COR-L47 (cell line): ENCODE results near the gene B4GALT6.

Source experiments
- DNase-seq: peaks from one replicate; lab custom pipeline; 2025; lab: John Stamatoyannopoulos, UW

B4GALT6 gene

GRCh38 chr18:31595121-31595771 is 89.1 kb downstream of the B4GALT6 start:
- no peak for DNase-seq

- DNase-seq = no peak
Observed at GRCh38 chr18:31592506-31593157, 91.7 kb downstream of the B4GALT6 start.

GRCh38 chr18:31591628-31592027 is 92.8 kb downstream of the B4GALT6 start, which contains the start of gene TTR:
TTR (plus strand) TSS chr18:31591877; CDS start chr18:31591903, 26 bp downstream.
- DNase-seq = no peak

GRCh38 chr18:31591113-31591512 is 93.3 kb downstream of the B4GALT6 start:
- no peak for DNase-seq

- no peak for DNase-seq
Observed at GRCh38 chr18:31590570-31590969, 93.8 kb downstream of the B4GALT6 start.

GRCh38 chr18:31587529-31587928 is 96.9 kb downstream of the B4GALT6 start:
- DNase-seq = no peak

- DNase-seq = no peak
Observed at GRCh38 chr18:31586616-31587015, 97.8 kb downstream of the B4GALT6 start.

GRCh38 chr18:31585991-31586390 is 98.4 kb downstream of the B4GALT6 start:
- DNase-seq = no peak

GRCh38 chr18:31583185-31583854 is 101.1 kb downstream of the B4GALT6 start:
- DNase-seq = no peak

GRCh38 chr18:31581498-31582197 is 102.7 kb downstream of the B4GALT6 start:
- no peak for DNase-seq

- no peak for DNase-seq
Observed at GRCh38 chr18:31579375-31579774, 105.0 kb downstream of the B4GALT6 start.

GRCh38 chr18:31578126-31578525 is 106.3 kb downstream of the B4GALT6 start:
- no peak for DNase-seq

GRCh38 chr18:31577195-31577594 is 107.2 kb downstream of the B4GALT6 start:
- no peak for DNase-seq

GRCh38 chr18:31576670-31577069 is 107.7 kb downstream of the B4GALT6 start:
- no peak for DNase-seq

- no peak for DNase-seq
Observed at GRCh38 chr18:31575515-31576257, 108.7 kb downstream of the B4GALT6 start.

GRCh38 chr18:31574359-31574758 is 110.0 kb downstream of the B4GALT6 start:
- no peak for DNase-seq
